IPS DF 4.7 (cell line): ENCODE data around the gene AP5S1.
"Not testable (repeated sequence)": the region's sequence is repeated elsewhere in the genome, so short reads cannot be mapped to it uniquely, and the experiment has no call there.

Source experiments
- DNase-seq: peaks from one replicate; pipeline ENCODE4 v3.0.0-alpha.2; 2013; ENCODE audit warnings: low spot score; ENCODE audit errors: extremely low read depth

AP5S1 gene

DNA sequence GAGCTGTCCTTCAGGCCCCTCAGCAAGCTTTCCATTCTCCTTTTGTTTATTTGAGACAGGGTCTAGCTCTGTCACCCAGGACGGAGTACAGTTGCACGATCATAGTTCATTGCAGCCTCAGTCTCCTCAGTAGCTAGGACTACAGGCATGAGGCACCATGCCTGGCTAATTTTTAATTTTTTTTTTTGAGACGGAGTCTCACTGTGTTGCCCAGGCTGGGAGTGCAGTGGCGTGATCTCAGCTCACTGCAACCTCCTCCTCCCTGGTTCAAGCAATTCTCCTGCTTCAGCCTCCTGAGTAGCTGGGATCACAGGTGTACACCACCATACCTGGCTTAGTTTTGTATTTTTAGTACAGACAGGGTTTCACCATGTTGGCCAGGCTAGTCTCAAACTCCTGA lies 31.1 kb upstream of the AP5S1 start:
- DNase-seq = not testable (repeated sequence)

DNA sequence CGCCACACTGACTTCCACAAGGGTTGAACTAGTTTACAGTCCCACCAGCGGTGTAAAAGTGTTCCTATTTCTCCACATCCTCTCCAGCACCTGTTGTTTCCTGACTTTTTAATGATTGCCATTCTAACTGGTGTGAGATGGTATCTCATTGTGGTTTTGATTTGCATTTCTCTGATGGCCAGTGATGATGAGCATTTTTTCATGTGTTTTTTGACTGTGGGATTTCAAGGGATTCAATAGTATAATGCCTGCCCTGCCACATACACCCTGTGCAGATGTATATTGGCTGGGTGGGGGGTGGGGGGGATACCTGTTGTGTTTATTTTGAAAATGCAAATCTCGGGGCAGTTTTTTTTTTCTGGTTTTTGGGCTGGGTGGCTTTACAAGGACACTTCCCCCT lies 26.2 kb upstream of the AP5S1 start:
- DNase-seq = not testable (repeated sequence)

DNA sequence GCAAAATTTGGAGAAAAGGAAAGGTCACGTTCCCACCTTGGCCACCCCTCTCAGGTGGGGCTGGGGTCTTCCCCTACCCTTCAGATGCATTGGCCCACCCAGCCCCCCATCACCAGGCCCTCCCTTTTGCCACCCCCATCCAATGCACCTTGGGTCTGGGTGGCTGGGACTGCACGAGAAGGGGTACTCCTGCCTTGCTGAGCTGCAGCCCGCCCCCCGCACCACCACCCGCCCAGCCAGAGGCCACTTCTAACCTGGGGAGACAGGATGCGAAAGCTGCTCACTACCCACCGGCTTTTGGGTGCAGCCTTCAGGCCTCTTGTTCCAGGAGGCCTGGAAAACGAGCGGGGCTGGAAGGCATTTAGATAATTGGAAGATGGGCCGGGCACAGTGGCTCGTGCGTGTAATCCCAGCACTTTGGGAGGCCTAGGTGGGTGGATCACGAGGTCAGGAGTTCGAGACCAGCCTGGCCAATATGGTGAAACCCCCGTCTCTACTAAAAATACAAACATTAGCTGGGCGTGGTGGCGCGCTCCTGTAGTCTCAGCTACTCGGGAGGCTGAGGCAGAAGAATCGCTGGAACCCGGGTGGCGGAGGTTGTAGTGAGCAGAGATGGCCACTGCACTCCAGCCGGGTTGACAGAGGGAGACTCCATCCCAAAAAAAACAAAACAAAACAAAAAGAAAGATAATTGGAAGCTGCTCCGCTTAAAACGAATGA lies 25.5 kb upstream of the AP5S1 start:
- no peak for DNase-seq

DNA sequence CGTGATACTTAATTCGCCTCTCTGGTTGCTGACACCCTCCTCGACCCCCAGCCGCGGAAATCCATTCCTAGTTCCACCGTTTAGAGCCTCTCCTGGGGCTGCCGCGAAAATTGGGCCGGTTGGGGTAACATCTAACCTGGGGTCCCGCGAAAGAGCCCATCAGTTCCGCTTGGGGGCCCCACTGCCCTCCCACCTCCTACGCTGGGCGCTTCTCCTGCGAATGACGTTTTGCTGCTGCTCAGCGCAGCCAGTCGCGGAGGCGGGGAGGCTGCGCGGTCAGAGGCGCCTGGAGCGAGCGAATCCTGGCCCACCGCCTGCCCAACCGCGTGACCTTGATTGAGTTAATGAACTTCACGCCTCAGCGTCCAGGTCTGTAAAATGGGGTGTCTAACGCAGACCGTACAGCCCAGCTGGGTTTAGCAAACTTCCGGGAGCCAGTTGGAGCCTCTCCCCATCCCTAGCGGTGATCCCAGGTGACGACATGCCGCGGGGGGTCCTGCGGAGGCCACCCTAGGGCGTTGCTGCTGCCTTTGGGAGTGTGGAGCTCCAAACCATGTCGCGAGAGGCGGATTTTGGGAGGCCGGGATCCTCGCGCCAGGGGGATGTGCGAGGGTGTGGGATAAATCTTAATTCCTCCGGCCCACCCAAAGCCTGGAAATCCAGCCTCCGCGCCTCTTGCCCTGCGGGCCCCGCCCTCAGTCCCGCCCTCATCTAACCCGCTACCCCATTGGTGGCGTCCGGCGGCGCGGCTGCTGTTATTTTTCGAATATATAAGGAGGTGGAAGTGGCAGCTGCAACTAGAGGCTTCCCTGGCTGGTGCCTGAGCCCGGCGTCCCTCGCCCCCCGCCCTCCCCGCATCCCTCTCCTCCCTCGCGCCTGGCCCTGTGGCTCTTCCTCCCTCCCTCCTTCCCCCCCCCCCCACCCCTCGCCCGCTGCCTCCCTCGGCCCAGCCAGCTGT lies 24.6 kb upstream of the AP5S1 start, which contains the start of gene CDC25B:
CDC25B (plus strand) TSS at position 800 of the 958 bp plus-strand sequence. CDS start 222 bp downstream, outside the sequence.
- no peak for DNase-seq

DNA sequence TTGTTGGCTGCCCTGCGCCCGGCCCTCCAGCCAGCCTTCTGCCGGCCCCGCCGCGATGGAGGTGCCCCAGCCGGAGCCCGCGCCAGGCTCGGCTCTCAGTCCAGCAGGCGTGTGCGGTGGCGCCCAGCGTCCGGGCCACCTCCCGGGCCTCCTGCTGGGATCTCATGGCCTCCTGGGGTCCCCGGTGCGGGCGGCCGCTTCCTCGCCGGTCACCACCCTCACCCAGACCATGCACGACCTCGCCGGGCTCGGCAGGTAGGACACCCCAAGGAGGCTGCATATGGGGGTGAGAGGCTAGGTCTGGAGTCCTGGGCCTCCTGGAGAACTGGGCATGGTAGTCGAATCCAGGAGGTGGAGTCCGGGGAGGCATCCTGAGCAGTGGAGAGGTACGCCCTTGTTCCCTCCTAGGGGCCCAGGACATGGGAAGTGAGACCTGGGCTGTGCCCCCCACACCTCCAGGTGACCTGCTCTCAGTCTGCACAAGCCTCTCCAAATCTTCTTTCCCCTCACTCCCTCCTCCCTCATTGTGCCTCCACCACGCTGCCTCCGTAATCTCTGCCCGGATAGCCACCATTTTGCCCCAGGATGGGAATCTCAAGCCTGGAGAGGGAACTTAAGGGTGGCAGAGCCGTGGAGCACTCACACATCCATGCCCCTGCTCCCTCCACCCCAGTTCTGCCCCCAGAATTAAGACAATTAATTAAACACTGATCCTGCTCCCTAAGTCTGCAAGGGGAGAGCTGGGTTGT lies 23.7 kb upstream of the AP5S1 start:
- DNase-seq = no peak

DNA sequence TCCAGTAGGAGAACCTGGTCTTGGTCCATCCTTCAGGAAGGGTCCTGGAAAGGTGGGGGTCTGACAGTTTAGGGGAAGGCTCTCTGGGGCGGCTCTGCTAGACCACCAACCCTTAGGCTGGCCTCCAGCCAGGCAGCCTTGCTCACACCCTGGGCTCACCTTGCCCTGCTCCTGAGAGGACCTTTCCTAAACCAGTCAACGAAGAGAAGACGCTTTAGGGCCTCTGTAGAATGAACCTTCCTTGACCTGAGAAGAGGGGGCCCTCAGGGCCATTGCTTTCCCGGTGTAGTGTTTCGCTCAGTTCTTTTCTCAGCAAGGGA lies 23.2 kb upstream of the AP5S1 start:
- DNase-seq = no peak

DNA sequence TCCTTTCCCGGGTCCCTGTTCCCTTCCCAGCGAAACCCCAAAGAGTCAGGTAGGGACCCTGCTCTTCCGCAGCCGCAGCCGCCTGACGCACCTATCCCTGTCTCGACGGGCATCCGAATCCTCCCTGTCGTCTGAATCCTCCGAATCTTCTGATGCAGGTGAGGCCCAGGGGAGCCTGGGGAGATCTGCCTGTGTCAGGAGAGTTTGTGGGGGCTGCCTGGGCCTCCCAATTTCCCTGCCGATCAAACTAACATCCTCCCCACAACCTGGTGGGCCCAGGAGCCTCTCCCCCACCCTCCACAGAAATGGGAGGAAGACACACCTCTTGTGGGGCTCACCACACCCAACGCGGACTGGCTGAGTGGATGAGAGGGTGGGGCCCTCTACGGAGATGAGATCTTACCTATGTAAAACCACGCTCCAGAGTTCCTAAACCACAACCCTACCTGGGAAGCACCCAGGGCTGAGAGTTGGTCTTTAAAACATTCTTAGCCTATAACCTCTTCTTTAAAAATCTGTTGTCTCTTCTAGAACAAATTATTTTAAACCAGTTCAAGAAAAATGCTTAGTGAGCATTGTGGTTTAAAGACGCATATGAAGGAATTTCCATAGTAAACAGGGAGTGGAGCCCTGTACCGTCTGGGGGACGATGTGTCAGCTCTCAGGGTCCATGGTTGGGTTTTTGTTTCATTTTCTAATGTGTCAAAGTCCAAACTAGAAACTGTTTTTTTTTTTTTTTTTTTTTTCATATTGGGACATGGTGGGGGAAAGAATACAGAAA lies 22.6 kb upstream of the AP5S1 start:
- DNase-seq = no peak

DNA sequence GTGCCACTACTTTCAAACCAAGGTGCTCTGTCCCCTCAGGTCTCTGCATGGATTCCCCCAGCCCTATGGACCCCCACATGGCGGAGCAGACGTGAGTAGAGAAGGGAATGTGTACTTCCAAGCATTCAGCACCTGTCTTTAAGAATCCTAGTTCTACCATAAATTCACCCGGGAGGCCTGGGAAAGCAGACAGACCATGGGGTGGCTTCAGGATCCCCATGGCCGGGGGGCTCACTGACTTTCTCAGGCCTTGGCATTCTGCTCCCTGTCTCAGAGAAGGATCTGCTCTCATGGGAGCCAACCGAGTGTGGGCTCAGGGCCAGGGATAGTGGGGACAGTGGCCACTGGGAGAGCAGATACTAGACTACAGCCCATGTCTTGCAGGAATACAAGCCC lies 22.0 kb upstream of the AP5S1 start:
- DNase-seq = no peak

DNA sequence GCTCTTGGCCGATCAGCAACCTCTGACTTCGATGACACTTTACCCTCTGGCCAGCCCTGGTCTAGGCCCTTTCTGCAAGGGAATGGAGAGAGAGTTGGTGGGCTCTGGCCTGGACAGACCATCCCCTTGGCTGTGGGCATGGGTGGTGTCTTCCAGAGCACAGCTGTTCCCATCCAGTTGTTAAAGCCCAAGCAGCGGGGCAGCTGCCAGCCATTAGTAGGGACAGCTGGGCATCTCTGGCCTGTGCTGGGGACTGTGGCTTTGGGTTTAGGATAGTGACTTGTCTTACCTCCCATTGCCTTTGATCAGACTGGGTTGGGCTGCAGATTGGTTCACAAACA lies 21.5 kb upstream of the AP5S1 start:
- no peak for DNase-seq

DNA sequence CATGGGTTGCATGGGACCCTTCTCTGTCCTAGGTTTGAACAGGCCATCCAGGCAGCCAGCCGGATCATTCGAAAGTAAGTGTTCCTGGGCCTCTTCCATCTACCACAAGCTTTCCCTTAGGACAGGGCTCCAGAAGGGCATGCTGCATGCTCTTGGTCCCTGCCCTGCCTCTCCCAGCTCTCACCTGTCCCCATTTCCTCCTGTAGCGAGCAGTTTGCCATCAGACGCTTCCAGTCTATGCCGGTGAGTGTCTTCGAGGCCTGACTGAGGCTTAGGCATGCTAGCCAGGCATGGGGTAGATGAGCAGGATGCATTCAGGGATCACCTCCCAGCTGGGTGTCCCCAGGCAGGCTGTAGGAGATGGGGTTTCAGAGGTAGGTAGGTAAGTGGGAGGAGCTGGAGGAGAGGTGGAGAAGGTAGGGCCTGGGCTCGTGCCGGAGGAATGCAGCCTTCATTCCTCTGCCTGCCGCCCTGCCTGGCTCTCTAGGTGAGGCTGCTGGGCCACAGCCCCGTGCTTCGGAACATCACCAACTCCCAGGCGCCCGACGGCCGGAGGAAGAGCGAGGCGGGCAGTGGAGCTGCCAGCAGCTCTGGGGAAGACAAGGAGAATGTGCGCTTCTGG lies 20.0 kb upstream of the AP5S1 start:
- DNase-seq = no peak

DNA sequence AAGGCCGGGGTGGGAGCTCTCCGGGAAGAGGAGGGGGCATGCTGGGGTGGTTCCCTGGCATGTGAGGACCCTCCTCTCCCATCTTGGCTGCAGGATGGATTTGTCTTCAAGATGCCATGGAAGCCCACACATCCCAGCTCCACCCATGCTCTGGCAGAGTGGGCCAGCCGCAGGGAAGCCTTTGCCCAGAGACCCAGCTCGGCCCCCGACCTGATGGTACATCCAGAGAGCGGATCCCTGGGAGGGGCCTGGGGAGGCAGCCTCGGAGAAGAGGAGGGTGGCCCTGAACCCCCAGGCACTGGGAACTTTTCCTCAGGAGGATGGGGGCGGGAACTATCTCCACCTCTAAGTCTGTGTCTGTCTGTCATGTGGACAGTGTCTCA lies 19.5 kb upstream of the AP5S1 start:
- no peak for DNase-seq

DNA sequence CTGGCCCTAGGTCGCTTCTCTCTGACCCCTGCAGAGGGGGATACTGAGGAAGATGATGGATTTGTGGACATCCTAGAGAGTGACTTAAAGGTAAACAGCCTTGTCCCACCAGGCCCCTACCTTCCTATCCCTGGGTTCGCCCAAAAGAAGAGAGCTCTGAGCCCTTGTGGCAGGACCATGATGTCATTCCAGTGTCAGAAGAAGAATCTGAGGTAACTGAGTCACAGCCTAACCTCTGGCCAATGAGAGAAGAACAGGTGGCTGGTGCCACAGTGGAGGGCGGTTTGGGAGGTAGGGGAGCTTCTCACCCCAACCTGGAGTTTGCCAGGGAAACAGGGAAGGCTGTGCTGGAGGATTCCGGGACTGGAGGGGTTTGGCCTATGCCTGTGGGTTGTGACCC lies 19.0 kb upstream of the AP5S1 start:
- DNase-seq = no peak

DNA sequence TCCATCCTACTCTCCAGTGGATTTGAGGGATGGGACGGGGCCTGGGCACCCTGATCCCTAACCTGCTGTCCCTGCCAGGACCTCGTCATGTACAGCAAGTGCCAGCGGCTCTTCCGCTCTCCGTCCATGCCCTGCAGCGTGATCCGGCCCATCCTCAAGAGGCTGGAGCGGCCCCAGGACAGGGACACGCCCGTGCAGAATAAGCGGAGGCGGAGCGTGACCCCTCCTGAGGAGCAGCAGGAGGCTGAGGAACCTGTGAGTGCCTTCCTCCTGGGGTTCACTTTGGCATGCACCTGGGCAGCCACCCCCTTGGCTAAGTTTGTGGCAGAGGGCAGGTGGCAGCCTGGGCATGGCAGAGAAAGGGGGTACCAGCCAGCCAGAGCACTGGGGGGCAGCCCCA lies 18.5 kb upstream of the AP5S1 start:
- DNase-seq = no peak

DNA sequence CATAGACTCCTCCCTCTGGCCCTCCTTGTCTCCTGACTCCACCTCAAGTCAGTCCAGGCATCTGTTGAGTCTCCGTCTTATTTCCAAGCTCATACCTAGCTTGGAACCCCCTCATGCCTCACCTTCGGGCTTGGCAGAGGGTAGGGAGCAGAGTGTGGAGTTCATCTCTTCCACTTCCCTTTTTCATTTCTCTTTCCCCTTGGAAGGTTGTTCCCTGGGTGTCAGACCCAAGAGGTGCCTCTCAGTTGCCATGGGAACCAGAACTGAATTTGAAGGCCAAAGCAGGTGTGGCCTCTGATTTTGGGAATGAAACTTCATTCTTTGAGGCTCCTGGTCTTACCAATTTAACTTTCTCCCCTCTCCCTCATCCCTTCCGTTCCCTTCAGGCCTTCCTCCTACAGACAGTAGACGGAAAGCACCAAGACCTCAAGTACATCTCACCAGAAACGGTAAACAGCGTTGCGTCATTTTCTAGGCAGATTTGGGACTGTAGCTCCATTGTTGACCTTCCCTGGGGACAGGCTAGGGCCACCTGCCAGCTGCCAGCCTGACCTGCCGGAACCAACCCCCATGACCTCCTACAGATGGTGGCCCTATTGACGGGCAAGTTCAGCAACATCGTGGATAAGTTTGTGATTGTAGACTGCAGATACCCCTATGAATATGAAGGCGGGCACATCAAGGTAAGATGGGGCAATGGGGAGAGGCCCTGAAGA lies 17.7 kb upstream of the AP5S1 start:
- no peak for DNase-seq

DNA sequence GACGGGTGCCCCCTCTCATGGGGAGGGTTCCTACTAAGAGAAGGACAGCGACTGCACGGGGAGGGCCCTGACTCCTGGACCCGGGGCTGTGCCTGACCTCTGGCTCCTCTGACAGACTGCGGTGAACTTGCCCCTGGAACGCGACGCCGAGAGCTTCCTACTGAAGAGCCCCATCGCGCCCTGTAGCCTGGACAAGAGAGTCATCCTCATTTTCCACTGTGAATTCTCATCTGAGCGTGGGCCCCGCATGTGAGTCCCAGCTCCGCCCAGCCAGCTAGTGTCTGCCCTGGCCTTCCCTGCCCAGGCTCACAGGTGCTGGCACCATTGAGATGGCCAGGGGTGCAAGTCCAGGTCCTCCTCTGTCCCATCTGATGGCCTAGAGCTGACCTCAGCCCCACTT lies 17.1 kb upstream of the AP5S1 start:
- DNase-seq = no peak

DNA sequence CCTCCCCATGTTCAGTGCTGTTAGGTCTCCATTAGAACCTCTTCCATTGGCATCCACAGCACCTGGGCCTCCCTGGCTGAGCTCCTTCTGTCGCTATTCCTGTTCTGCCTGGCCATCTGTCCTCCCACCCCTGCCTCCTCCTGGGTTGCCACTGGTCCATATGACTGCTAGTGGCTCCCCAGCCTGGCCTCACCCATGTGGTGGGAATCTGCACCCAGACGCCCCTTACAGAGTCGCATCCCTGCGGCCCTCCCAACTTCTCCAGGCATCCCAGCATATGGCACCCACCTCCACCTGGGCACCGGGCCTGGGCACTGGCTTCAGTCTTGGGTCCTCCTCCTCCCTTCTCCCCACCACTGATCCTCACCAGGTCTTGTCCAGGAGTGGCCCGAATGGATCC lies 16.5 kb upstream of the AP5S1 start:
- no peak for DNase-seq

DNA sequence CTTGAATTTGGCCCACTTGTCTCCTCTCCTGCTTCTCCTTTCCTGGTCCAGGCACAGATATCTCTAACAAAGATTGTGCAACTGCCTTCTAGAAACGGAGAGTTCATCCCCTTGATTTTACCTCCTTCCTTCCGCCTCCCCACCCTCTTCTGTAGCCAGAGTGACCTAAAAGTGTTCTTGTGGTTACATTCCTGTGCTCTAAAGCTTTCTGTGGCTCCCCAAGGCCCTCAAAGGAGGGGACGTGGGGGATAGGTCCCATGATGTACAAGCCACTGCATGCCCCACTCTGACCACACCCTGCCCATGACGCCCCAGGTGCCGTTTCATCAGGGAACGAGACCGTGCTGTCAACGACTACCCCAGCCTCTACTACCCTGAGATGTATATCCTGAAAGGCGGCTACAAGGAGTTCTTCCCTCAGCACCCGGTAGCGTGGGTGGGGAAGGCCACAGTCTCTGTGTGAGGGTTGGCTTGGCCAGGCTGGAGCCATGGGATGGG lies 16.0 kb upstream of the AP5S1 start:
- DNase-seq = no peak

DNA sequence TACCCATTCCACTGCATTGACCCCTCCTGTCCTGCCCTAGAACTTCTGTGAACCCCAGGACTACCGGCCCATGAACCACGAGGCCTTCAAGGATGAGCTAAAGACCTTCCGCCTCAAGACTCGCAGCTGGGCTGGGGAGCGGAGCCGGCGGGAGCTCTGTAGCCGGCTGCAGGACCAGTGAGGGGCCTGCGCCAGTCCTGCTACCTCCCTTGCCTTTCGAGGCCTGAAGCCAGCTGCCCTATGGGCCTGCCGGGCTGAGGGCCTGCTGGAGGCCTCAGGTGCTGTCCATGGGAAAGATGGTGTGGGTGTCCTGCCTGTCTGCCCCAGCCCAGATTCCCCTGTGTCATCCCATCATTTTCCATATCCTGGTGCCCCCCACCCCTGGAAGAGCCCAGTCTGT lies 15.6 kb upstream of the AP5S1 start:
- no peak for DNase-seq

DNA sequence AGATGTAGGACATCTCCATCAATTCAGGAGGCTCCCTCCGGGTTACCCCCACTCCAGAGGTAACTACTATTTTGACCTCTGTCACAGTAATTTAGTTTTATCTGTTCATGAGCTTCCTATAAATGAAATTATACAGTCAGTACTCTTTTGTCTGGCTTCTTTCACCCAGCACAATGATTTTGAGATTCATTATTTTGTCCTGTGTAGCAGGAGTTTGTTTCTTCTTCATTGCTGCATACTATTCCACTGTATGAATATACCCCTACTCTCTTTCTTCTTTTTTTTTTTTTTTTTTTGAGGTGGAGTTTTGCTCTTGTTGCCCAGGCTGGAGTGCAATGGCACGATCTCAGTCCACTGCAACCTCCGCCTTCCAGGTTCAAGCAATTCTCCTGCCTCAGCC lies 11.8 kb upstream of the AP5S1 start:
- DNase-seq = no peak
